Measurements from ENCODE around the gene DHX29. TPM values are rescaled to one million over a fixed set of nuclear protein-coding genes. Genes with fewer than 3 reads are reported as not detected.
A peak's percentile ranks its signal among the peaks of the same experiment; 100 is the strongest.

DHX29 gene
- total RNA-seq, 2 donors from 2014 or later, result 9.0 to 16.8 TPM

GRCh38 chr5:55231919-55232270 lies 75.6 kb downstream of the DHX29 start:
- peak overlapping the region; percentile 85 for H3K4me3 Mint-ChIP-seq
- peaks cover 51% of the 10 kb centered on the region for H3K27me3 Mint-ChIP-seq
- no peak overlapping the region for H3K27ac Mint-ChIP-seq
- no peak for ATAC-seq (replicated peaks)
- H3K9me3 Mint-ChIP-seq, result no peaks in the 10 kb centered on the region
- H3K4me1 Mint-ChIP-seq, result peaks cover 6% of the 10 kb centered on the region
- H3K36me3 Mint-ChIP-seq (ENCODE audit: low read depth), result peaks cover 14% of the 10 kb centered on the region

DNA sequence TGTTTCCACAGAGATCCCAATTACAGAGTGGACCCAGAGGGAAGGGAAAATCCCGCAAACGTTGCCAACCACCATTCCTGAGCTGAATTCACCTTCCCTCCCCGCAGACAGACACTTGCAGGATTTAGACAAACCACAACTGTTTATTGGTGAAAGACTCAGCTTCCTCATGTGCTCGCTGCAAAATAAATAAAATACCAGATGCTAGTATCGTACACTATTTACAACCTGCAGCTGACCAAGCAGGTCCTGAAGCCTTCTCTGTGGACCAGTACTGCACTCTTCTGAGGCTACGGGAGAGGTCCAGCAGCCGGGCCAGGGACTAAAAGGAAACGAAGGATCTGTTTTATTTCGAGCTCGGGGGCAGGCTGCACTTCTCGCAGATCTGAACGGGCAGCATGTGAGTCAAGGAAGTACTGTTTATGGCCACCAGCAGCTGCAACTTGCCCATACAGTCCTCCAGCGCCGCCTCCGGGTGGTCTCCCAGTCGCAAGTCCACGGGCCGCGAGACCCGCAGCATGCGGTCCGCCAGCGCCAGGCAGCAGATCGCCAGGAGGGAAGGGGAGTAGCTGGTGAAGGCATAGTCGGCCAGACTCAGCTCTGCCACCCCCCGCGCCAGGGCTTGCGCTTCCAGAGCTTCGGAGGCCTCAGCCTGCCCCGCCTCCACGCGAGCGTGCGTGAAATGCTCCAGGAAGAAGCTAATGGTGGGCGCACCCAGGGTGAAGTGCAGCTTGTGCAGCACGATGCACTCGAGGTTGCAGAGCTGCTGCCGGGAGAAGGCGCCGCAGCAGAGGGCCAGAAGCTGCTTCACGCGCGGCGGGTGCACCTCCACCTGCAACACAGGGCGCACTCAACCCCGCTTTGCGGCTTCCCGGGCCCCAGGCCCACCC lies 76.2 kb downstream of the DHX29 start:
- ATAC-seq (replicated peaks), result no peak
- Mint-ChIP-seq H3K4me3 (peak overlapping the region; percentile 85), H3K27ac (no peak overlapping the region), H3K4me1 (peaks cover 6% of the 10 kb centered on the region), H3K36me3 (ENCODE audit: low read depth) (peaks cover 14% of the 10 kb centered on the region), H3K27me3 (peaks cover 49% of the 10 kb centered on the region), H3K9me3 (no peaks in the 10 kb centered on the region)

DNA sequence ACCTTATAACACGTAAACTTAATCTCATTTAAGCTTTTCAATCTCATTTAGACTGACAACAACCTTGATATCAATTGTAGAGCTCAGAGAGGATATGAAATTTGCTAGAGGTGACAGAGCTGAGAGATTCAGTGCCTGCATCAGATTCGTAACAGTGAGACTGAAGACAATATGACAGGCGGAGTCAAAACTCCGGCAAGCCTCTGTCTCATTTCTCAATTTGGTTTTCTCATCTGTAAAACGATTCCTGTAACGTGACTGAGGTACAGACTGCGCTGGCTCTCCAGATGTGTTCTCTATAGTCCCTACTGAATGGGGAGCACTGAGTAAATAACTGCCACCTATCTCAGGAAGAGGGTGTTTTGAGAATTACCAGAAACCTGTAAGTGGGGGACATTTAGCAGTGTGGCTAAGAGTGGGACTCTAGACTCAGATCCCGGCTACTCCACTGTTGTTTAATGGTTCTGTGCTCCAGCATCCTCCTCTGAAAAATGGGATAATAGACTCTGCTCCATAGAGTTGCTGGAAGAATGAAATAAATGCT lies 77.3 kb downstream of the DHX29 start:
- H3K27ac Mint-ChIP-seq, result no peak overlapping the region
- no peaks in the 10 kb centered on the region for H3K9me3 Mint-ChIP-seq
- peaks cover 6% of the 10 kb centered on the region for H3K4me1 Mint-ChIP-seq
- peak; percentile 5 for ATAC-seq (replicated peaks)
- H3K36me3 Mint-ChIP-seq (ENCODE audit: low read depth), result peaks cover 14% of the 10 kb centered on the region
- H3K27me3 Mint-ChIP-seq, result peaks cover 60% of the 10 kb centered on the region
- H3K4me3 Mint-ChIP-seq, result no peak overlapping the region

DNA sequence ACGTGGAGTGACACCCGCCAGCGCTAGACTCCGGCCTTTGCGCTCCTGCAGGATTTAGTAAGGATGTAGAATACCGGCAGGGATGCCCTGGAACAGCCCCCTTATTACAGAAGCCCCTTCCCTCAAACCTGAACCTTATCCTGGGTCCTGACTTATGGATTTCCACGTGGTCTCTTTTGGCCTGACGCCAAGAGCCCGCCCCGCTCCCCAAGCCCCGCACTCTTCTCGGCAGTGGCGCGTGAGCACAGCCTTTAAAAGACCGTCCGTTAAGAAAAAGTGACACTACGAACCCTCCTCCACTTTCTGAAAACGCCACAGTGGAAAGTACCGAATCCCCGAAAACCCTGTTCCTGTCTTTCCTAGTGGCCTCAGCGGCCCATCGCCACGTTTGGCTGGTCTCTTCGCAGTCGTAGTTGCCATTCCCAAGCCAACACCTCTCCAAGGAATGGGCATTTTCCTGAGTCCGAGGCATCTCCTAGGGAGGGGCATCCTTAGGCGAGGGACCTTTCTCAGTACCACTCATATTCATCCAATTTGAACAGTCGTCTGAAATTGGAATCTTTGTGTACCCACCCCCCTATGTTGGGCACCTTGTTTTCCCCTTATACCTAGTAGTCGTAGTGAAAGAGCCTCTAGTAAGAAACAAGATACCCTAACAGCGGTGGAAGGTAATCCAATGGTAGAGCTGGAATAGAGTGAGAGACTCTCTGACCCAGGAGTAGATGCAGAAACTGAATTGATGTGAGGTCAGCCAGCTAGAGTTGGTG lies 79.6 kb downstream of the DHX29 start:
- peaks cover 14% of the 10 kb centered on the region for H3K36me3 Mint-ChIP-seq (ENCODE audit: low read depth)
- peak; percentile 1 for ATAC-seq (replicated peaks)
- peaks cover 75% of the 10 kb centered on the region for H3K27me3 Mint-ChIP-seq
- peak overlapping the region; percentile 77 for H3K4me3 Mint-ChIP-seq
- H3K4me1 Mint-ChIP-seq, result peaks cover 7% of the 10 kb centered on the region
- H3K9me3 Mint-ChIP-seq, result no peaks in the 10 kb centered on the region
- no peak overlapping the region for H3K27ac Mint-ChIP-seq

DNA sequence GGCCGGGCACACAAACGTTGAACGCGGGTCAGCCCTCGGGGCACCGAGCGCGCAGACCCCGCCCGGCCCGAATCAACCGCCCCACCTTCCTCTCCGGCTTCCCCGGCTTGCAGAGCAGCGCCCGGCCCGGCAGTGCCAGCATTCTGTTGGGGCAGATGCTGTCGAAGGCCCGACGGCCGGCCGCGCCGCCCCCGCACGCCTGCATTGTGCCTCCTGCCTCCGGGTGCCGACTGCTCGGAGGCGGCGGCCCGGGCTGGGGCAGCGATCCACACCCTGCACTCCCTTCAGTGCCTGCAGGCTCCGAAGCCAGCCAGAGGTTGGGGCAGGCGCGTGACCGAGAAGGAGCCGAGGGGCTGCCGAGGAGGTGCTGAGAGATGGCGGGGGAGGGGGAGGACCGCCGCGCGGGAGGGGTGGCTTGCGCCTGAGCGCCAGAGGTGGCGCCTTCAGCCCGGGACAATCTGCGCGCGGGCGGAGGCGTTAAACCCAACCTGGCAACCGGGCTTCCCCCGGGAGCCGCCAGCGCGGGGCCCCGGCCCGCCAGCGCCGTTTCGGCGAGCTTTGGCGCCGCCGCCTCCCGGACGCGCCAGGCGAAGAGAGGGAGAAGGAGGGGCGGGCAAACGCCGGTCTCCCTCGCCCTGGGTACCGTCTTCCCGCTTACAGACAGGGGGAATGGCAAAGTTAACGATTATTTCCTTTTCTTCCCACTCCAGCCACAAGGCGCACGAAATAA lies 80.4 kb downstream of the DHX29 start, which contains the start of gene MCIDAS:
Gene MCIDAS, minus strand, starts transcription at position 382 of the 730 bp plus-strand sequence. Its CDS starts 177 bp downstream, at position 205.
- Mint-ChIP-seq H3K36me3 (ENCODE audit: low read depth) (peaks cover 9% of the 10 kb centered on the region), H3K27me3 (peaks cover 77% of the 10 kb centered on the region), H3K27ac (no peak within 1 kb of the TSS), H3K4me1 (peaks cover 7% of the 10 kb centered on the region), H3K4me3 (peak within 1 kb of the TSS; percentile 77), H3K9me3 (no peaks in the 10 kb centered on the region)
- ATAC-seq (replicated peaks), result peak; percentile 65

DNA sequence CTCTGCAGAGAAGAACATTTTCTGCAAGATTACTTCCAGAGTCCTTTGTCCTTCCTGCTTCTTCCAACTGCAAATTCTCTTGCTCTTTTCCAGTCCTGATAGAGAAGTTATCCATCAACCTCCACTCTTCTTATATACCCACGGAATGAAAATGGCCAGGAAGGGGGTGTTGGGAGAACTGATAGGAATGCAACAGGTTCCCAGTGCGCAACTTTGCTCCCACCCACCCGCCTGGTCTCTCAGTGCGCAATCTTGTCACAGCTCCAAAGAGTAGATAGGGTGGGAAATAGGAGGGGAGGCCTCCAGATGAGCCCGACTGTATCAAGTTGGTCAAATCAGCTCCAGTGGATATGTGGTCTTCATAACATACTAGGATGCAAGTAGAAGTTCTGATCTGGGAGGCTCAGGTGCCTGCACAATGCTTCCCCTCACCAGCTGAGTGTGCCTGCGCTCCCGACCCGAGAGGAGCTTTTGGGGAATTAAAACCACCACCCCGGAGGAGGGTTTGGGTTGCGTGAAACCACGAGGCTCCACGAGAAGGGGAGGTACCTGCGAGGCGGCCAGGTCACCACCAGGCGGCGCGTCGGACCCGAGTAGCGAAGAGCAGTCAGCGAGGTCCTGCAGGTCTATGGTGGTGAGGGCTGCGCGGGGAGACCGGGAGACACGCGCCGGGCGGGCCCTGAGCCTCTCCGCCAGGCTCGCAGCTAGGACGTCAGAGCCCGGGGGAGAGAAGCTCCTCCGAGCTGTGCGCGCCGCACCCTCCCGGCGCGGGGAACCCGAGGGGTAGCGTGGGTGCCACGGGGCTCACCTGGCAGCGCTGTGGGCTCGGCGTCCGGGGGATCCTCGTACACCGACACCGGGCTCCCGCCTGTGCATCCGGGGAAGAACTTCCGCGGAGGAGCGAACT lies 81.2 kb downstream of the DHX29 start:
- H3K27me3 Mint-ChIP-seq, result peaks cover 75% of the 10 kb centered on the region
- peak; percentile 51 for ATAC-seq (replicated peaks)
- no peaks in the 10 kb centered on the region for H3K9me3 Mint-ChIP-seq
- peak overlapping the region; percentile 77 for H3K4me3 Mint-ChIP-seq
- H3K36me3 Mint-ChIP-seq (ENCODE audit: low read depth), result peaks cover 6% of the 10 kb centered on the region
- H3K27ac Mint-ChIP-seq, result no peak overlapping the region
- peaks cover 7% of the 10 kb centered on the region for H3K4me1 Mint-ChIP-seq

GRCh38 chr5:55225346-55225745 lies 82.1 kb downstream of the DHX29 start:
- peaks cover 6% of the 10 kb centered on the region for H3K36me3 Mint-ChIP-seq (ENCODE audit: low read depth)
- peaks cover 11% of the 10 kb centered on the region for H3K4me1 Mint-ChIP-seq
- H3K27ac Mint-ChIP-seq, result no peak overlapping the region
- no peaks in the 10 kb centered on the region for H3K9me3 Mint-ChIP-seq
- H3K27me3 Mint-ChIP-seq, result peaks cover 74% of the 10 kb centered on the region
- H3K4me3 Mint-ChIP-seq, result peak overlapping the region; percentile 61
- ATAC-seq (replicated peaks), result no peak

DNA sequence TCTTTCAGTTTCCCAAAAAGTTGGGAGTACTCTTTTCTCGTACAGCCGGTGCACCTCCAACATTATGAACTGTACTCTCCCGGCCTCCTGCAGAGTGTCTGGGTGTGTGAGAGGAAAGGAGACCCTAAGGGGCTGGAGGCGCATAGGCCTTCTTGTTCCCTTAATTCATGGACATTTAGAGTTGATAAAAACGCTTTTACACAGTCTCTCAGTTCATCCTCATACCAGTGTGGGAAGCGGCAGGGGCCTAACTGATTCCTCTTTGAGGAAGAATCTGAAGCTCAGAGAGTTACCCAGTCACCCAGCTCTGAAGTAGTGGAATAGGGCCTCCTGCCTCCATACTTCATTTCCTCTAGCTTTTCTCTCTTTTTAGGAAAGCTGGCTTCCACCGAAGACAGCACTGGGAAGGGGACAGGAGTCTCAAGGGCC lies 83.7 kb downstream of the DHX29 start:
- Mint-ChIP-seq H3K9me3 (no peaks in the 10 kb centered on the region), H3K4me1 (peaks cover 11% of the 10 kb centered on the region), H3K27me3 (peaks cover 71% of the 10 kb centered on the region), H3K36me3 (ENCODE audit: low read depth) (peaks cover 6% of the 10 kb centered on the region), H3K4me3 (peak overlapping the region; percentile 38), H3K27ac (no peak overlapping the region)
- ATAC-seq (replicated peaks), result no peak

DNA sequence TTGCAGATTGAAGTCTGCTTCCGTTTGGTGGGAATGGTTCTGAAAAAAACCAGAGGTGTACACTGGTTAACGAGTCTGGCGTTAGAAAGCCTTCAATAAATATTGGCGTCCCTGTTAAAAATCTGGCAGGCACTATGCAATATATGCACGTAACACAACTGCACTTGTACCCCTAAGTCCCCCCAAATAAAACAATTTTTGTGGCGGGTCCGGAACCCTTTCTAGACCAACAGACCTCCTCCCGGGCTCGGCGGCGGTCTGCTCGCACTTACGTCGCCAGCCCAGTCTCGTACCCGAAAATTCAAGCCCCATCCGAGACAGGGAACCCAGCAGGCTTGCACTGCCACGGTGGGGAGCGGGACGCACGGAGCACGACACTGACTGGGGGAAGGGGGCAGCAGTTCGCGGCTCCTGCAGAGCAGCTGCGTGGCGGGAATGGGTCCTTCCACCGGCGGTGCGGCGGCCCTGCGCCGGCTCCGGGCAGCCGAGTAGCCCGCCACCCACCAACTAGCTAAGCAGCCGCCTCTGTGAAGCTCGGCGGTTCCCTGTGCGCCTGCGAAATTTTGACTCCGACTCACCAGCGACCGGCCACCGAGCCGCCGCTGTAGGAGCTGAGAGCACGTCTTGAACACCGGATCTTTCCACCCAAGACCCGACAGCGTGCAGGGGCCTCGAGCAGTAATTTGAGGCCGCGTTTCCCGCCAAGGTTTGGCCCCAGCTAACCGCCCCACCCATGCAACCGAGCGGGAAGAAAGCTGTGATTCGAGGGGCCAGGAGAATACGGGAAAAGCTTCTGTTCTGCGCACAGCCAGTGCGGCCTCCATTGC lies 84.3 kb downstream of the DHX29 start:
- Mint-ChIP-seq H3K36me3 (ENCODE audit: low read depth) (peaks cover 6% of the 10 kb centered on the region), H3K27me3 (peaks cover 71% of the 10 kb centered on the region), H3K9me3 (no peaks in the 10 kb centered on the region), H3K4me3 (peak overlapping the region; percentile 38), H3K27ac (no peak overlapping the region), H3K4me1 (peaks cover 11% of the 10 kb centered on the region)
- ATAC-seq (replicated peaks), result no peak

DNA sequence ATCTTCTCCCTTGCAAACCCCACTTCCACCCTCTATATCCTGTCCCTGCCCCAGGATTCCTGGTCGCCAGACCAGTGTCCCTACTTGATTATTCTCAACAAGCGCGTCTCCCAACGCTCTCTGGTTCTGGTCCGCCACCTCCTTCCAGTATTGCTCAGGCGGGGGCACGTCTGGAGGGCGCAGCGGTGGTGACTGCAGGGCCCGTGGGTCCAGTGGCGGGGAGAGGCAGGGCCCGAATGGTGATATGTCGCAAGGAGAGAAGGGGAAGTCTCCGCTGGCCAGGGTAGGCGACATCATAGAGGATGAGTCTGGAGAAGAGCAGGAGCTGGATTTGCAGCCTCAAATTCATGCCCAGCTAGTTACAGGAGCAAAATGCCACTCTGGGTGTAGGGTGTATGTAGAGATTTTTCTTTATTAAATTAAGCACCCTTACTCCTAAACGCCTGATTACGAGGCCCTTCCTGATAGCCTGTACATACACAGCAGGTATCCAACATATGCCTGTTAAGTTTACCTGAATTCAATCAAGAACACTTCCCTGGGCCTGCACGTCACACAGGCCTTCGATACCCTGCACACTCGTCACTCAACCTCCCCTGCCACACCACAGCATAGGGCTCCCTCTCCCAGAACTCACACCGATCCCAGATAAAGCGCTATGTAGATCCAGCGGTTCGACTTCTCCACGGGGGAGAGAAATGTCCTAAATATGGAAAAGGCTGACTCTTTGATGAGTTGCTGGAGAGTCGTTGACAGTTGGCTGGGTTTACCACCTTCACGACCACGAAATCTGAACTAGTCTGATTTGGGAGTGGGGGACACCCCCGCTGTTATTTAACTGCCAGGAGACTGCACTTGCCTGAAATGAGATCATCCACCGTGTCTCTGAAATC lies 85.2 kb downstream of the DHX29 start:
- H3K9me3 Mint-ChIP-seq, result no peaks in the 10 kb centered on the region
- H3K4me3 Mint-ChIP-seq, result peak overlapping the region; percentile 38
- no peaks in the 10 kb centered on the region for H3K36me3 Mint-ChIP-seq (ENCODE audit: low read depth)
- H3K27me3 Mint-ChIP-seq, result peaks cover 69% of the 10 kb centered on the region
- H3K27ac Mint-ChIP-seq, result no peak overlapping the region
- ATAC-seq (replicated peaks), result no peak
- peaks cover 11% of the 10 kb centered on the region for H3K4me1 Mint-ChIP-seq

DNA sequence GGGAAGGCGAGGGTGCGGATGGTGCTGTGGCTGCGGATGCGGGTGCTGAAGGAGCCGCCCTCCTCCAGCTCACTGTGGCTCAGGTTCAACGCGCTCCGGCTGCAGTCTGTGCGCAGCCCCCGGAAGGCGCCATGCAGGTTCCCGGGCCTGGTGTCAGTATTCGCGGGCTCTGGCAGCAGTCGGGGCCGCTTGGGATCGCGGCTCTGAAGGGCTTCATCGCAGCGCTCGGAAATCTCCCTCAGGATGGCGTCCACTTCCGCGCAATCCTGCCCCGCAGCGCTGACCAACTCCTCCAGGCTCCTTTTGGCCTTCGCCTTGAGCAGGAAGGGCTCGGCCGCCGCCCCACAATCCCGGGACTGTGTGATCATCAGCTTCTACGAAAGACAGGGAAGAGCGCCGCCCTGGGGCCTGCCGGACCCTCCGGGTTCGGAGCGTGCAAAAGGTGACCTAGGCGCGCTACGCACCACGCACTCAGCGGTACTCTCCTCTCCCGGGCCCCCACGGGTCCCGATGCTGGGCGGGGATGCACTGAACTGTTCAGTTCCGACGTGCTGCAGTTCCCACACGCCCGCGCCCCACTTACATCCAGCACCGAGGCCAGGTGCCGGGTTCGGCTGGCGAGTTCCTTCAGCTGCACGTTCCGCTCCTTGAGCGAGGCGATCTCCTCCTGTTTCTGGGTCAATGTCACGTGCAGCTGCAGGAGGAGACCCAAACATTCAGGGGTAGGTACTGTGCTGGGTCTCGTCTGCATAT lies 86.9 kb downstream of the DHX29 start:
- peaks cover 11% of the 10 kb centered on the region for H3K4me1 Mint-ChIP-seq
- no peaks in the 10 kb centered on the region for H3K36me3 Mint-ChIP-seq (ENCODE audit: low read depth)
- H3K9me3 Mint-ChIP-seq, result no peaks in the 10 kb centered on the region
- ATAC-seq (replicated peaks), result peak; percentile 28
- peak overlapping the region; percentile 62 for H3K4me3 Mint-ChIP-seq
- H3K27me3 Mint-ChIP-seq, result peaks cover 62% of the 10 kb centered on the region
- H3K27ac Mint-ChIP-seq, result no peak overlapping the region
